Right atrium auricular region (tissue), 2 donors: ENCODE results near the gene RHBG. TPM values are rescaled to one million over a fixed set of nuclear protein-coding genes. Genes with fewer than 3 reads are reported as not detected.

Experiments
- DNase-seq: peaks from one replicate; pipeline ENCODE4 v3.0.0-alpha.2; 2019; ENCODE audit warnings: low spot score
- H3K27ac ChIP-seq, 2 donors: fragments of 200-600 bp; sonication (generic); 1 replicate in 1 of 2; 2 replicates in 1 of 2; pipeline ENCODE4 v1.5.1; 2016 to 2019
- H3K27me3 ChIP-seq, 2 donors: fragments of 200-600 bp; sonication (generic); one replicate each; pipeline versions ENCODE4 v1.5.1 to v1.6.0; 2017 to 2019
- H3K36me3 ChIP-seq: fragments of 200-600 bp; sonication (generic); one replicate; pipeline ENCODE4 v1.5.1; 2016
- H3K4me1 ChIP-seq, 2 donors: fragments of 200-600 bp; sonication (generic); one replicate each; pipeline versions ENCODE4 v1.5.1 to v1.6.0; 2017 to 2019
- H3K4me3 ChIP-seq, 2 donors: fragments of 200-600 bp; sonication (generic); 1 replicate in 1 of 2; 2 replicates in 1 of 2; pipeline ENCODE4 v1.5.1; 2017 to 2019; ENCODE audit warnings: mild to moderate bottlenecking in 1 of 2, moderate library complexity in 1 of 2
- H3K9me3 ChIP-seq, 2 donors: fragments of 200-600 bp; sonication (generic); one replicate each; pipeline ENCODE4 v1.5.1; 2019
- microRNA counts, 2 donors: library from miRNA; unstranded; fragments of <30 nt; microRNA quantifications; one replicate each; lab custom pipeline; 2016 to 2017
- microRNA-seq, 2 donors: library from miRNA; unstranded; fragments of <30 nt; microRNA quantifications; one replicate each; pipeline ENCODE4, GENCODE V29; 2016 to 2017; ENCODE audit warnings: borderline number of aligned reads in 2 of 2, borderline replicate concordance in 1 of 2
- total RNA-seq, 2 donors: library from RNA; depleted of rRNA; stranded (reverse); fragments of >200 nt; gene quantifications; one replicate each; pipeline ENCODE4 v1.1.0, GENCODE V29; 2016
- TF ChIP-seq, protein P1 (sequence below), 2 donors: fragments of 200-600 bp; sonication (generic); IDR thresholded peaks; one replicate each; pipeline ENCODE4 v1.5.1; 2019; ENCODE audit warnings: antibody characterized with exemption in 2 of 2

Gene RHBG
- total RNA-seq, 2 donors from 2014 or later: not detected

GRCh38 chr1:156432669-156433018 is 63.6 kb downstream of the RHBG start:
- TF ChIP-seq, protein P1, sequence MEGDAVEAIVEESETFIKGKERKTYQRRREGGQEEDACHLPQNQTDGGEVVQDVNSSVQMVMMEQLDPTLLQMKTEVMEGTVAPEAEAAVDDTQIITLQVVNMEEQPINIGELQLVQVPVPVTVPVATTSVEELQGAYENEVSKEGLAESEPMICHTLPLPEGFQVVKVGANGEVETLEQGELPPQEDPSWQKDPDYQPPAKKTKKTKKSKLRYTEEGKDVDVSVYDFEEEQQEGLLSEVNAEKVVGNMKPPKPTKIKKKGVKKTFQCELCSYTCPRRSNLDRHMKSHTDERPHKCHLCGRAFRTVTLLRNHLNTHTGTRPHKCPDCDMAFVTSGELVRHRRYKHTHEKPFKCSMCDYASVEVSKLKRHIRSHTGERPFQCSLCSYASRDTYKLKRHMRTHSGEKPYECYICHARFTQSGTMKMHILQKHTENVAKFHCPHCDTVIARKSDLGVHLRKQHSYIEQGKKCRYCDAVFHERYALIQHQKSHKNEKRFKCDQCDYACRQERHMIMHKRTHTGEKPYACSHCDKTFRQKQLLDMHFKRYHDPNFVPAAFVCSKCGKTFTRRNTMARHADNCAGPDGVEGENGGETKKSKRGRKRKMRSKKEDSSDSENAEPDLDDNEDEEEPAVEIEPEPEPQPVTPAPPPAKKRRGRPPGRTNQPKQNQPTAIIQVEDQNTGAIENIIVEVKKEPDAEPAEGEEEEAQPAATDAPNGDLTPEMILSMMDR (IDR thresholded peaks at IDR 0.05): no peak
- Histone ChIP-seq H3K36me3 (no peaks in the 10 kb centered on the region), H3K4me3 (no peak overlapping the region), H3K4me1 (peaks cover 0 to 18% of the 10 kb centered on the region in 2 donors), H3K27me3 (peaks cover 37 to 49% of the 10 kb centered on the region in 2 donors), H3K27ac (no peak overlapping the region), H3K9me3 (no peaks in the 10 kb centered on the region)
- DNase-seq: no peak

DNA sequence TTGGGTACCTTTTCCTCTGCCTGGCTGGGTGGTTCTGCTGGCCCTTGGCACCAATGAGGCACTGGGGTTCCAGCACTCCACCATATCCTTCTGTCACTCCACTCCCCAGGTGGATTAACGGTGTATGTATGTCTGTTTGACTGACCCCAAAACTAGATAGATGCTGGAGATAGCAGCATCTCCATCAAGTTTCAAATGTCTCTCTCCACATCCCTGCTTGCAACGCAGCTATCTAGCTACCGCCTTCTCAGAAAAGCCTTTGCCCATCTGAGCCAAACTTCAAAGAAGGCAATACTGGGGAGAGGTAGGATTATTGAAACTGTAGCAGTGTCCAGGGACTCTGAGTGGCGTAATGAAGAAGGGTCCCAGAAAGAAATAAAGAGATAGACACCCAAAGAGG is 64.0 kb downstream of the RHBG start:
- Histone ChIP-seq H3K9me3 (no peaks in the 10 kb centered on the region), H3K4me3 (no peak overlapping the region), H3K27me3 (peaks cover 37 to 50% of the 10 kb centered on the region in 2 donors), H3K36me3 (no peaks in the 10 kb centered on the region), H3K4me1 (peaks cover 0 to 18% of the 10 kb centered on the region in 2 donors), H3K27ac (no peak overlapping the region)
- no peak for DNase-seq
- TF ChIP-seq, protein P1 (IDR thresholded peaks at IDR 0.05): no peak

DNA sequence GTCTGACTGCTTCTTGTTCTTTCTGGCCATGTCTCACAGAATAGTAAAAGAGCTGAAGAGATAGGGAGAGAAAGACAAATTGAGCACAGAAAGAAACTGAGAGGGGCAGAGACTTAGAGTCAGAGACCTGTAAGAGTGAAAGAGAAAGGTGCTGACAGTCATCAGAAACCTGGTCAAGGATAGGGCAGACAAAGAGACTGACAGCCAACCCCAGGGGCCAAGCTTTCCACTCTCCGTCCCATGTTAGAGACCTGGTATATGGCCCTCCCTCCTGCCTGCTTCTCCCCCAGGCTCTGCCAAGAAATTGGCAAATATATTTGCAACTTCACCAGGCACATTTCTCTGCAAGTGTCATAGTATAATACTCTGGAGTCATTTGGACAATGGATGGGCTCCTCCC is 64.6 kb downstream of the RHBG start:
- no peak for DNase-seq
- Histone ChIP-seq H3K36me3 (no peaks in the 10 kb centered on the region), H3K9me3 (no peaks in the 10 kb centered on the region), H3K27me3 (peaks cover 41 to 54% of the 10 kb centered on the region in 2 donors), H3K4me3 (no peak overlapping the region), H3K4me1 (peaks cover 0 to 18% of the 10 kb centered on the region in 2 donors), H3K27ac (no peak overlapping the region)
- TF ChIP-seq, protein P1 (IDR thresholded peaks at IDR 0.05): no peak

MicroRNAs encoded within 50 kb of the gene (microRNA counts, 767-probe panel; counts per million panel counts)
- microRNA hsa-miR-9-5p (lab: Ali Mortazavi, UCI): 2,534 to 4,545 counts per million in 2 donors

Small RNA genes within 50 kb of the gene (microRNA-seq; reads per million reads assigned to microRNA genes)
- gene MIR9-1: 0 reads per million in 2 donors

Other genes starting within 250 kb of the RHBG start
- gene SEMA4A, start 215.6 kb upstream of the RHBG start, total RNA-seq: 1 to 10 TPM; 2.0 to 4.2 TPM
- gene SLC25A44, start 175.1 kb upstream of the RHBG start, total RNA-seq: 10 to 100 TPM; 15.5 to 18.5 TPM
- 10 to 100 TPM; 81.8 to 88.3 TPM for gene PMF1, start 156.2 kb upstream of the RHBG start, total RNA-seq
- not detected for gene BGLAP, start 127.0 kb upstream of the RHBG start, total RNA-seq
- gene PAQR6, start 121.2 kb upstream of the RHBG start, total RNA-seq: not detected
- 10 to 100 TPM; 55.4 to 72.8 TPM for gene SMG5, start 86.4 kb upstream of the RHBG start, total RNA-seq
- gene TMEM79, start 84.9 kb upstream of the RHBG start, total RNA-seq: 1 to 10 TPM in 1 of 2 donors, under 1 TPM in 1; 0.96 to 1.0 TPM
- gene GLMP, start 73.5 kb upstream of the RHBG start, total RNA-seq: 10 to 100 TPM; 26.3 to 27.4 TPM
- gene VHLL, start 69.9 kb upstream of the RHBG start, total RNA-seq: not detected
- 100 to 1,000 TPM; 102 to 146 TPM for gene CCT3, start 30.9 kb upstream of the RHBG start, total RNA-seq
- gene TSACC, start 30.7 kb upstream of the RHBG start, total RNA-seq: not detected
- gene MEF2D, start 131.6 kb downstream of the RHBG start, total RNA-seq: 100 to 1,000 TPM in 1 of 2 donors, 10 to 100 TPM in 1; 80.1 to 104 TPM
- gene IQGAP3, start 203.4 kb downstream of the RHBG start, total RNA-seq: 1 to 10 TPM in 1 of 2 donors, not detected in 1; 1.0 TPM
- not detected for gene TTC24, start 210.5 kb downstream of the RHBG start, total RNA-seq
- gene NAXE, start 222.6 kb downstream of the RHBG start, total RNA-seq: 10 to 100 TPM; 85.3 to 96.3 TPM
- gene GPATCH4, start 232.3 kb downstream of the RHBG start, total RNA-seq: 10 to 100 TPM; 12.7 to 14.3 TPM